B cell (primary cell): Measurements from ENCODE around the gene METTL4. TPM values are rescaled to one million over a fixed set of nuclear protein-coding genes. Genes with fewer than 3 reads are reported as not detected.

Experiments
- ATAC-seq: fragments of 200-7000 bp; cut with Tn5 transposase; one replicate; pipeline ENCODE4 v1.10.0; 2021; ENCODE audit warnings: low read depth, mild to moderate bottlenecking, moderate number of reproducible peaks, moderate library complexity
- CTCF ChIA-PET: fragments of 350-600 bp; sonication (Branson Sonifier 250); formaldehyde crosslinking; loops from one replicate; lab custom pipeline; 2021; ENCODE audit warnings: antibody characterized with exemption, inconsistent platforms; lab: Charles Lee
- POLR2A ChIA-PET: fragments of 350-600 bp; sonication (Branson Sonifier 250); formaldehyde crosslinking; loops from one replicate; lab custom pipeline; 2021; ENCODE audit warnings: antibody characterized with exemption; lab: Charles Lee
- DNase-seq: peaks from one replicate; pipeline ENCODE4 v3.0.0; 2013
- H2AFZ ChIP-seq: 2 replicates; pipeline ENCODE4 v1.6.1; 2012; ENCODE audit warnings: mild to moderate bottlenecking, low read depth, low read length; ENCODE audit not compliant: insufficient read depth, poor library complexity, severe bottlenecking
- H3K27ac ChIP-seq, 2 donors: 1 replicate in 1 of 2; 2 replicates in 1 of 2; pipeline ENCODE4 v1.5.1; 2012 to 2013; ENCODE audit warnings: low read length in 2 of 2, mild to moderate bottlenecking in 2 of 2, moderate library complexity in 1 of 2
- H3K27me3 ChIP-seq, 4 experiments: fragments of 200-600 bp in 1 of 4; sonication (generic) in 1 of 4; replicated peaks in 1 of 4; 1 replicate in 2 of 4; 2 replicates in 2 of 4; pipeline versions ENCODE4 v1.6.1 to v1.7.0; 2013 to 2016; ENCODE audit warnings: low read length in 3 of 4, mild to moderate bottlenecking in 2 of 4, mixed read lengths in 1 of 4, moderate library complexity in 1 of 4; ENCODE audit not compliant: insufficient read depth in 4 of 4, control insufficient read depth in 3 of 4; ENCODE audit errors: control extremely low read depth in 1 of 4
- H3K36me3 ChIP-seq, 2 experiments: replicated peaks in 1 of 2; 1 replicate in 1 of 2; 2 replicates in 1 of 2; pipeline versions ENCODE4 v1.6.1 to v1.7.1; 2013; ENCODE audit warnings: low read length in 1 of 2; ENCODE audit not compliant: insufficient read depth in 2 of 2, control insufficient read depth in 1 of 2; ENCODE audit errors: control extremely low read depth in 1 of 2, extremely low read depth in 1 of 2
- H3K4me1 ChIP-seq, 2 donors: fragments of 200-600 bp in 1 of 2; sonication (generic) in 1 of 2; 1 replicate in 1 of 2; 2 replicates in 1 of 2; pipeline versions ENCODE4 v1.5.1 to v1.6.1; 2013 to 2017; ENCODE audit warnings: low read length in 2 of 2; ENCODE audit not compliant: control insufficient read depth in 2 of 2, insufficient read depth in 2 of 2
- H3K4me2 ChIP-seq: replicated peaks from 2 replicates; pipeline ENCODE3; 2012; ENCODE audit warnings: mild to moderate bottlenecking, low read depth, low read length; ENCODE audit not compliant: poor library complexity, severe bottlenecking
- H3K4me3 ChIP-seq, 5 experiments: fragments of 200-600 bp in 1 of 5; sonication (generic) in 1 of 5; 1 replicate in 3 of 5; 2 replicates in 2 of 5; pipeline versions ENCODE4 v1.5.1 to v1.7.0; 2011 to 2016; ENCODE audit warnings: low read length in 4 of 5, mild to moderate bottlenecking in 4 of 5, low read depth in 2 of 5, control low read depth in 1 of 5, moderate library complexity in 1 of 5; ENCODE audit not compliant: insufficient read depth in 1 of 5; ENCODE audit errors: control extremely low read depth in 1 of 5, extremely low read depth in 1 of 5
- H3K79me2 ChIP-seq: fragments of 200-600 bp; sonication (generic); one replicate; pipeline ENCODE4 v1.6.0; 2016; ENCODE audit warnings: low read length; ENCODE audit not compliant: control insufficient read depth, insufficient read depth
- H3K9ac ChIP-seq: fragments of 200-600 bp; sonication (generic); 2 replicates; pipeline ENCODE4 v1.6.1; 2017; ENCODE audit warnings: mild to moderate bottlenecking, low read length, moderate library complexity
- H3K9me3 ChIP-seq, 3 donors: one replicate each; pipeline versions ENCODE4 v1.6.1 to v1.7.1; 2013; ENCODE audit warnings: low read length in 2 of 3; ENCODE audit not compliant: control insufficient read depth in 2 of 3, insufficient read depth in 1 of 3; ENCODE audit errors: control extremely low read depth in 1 of 3
- H4K20me1 ChIP-seq: 2 replicates; pipeline ENCODE4 v1.6.0; 2012; ENCODE audit warnings: mild to moderate bottlenecking, low read length; ENCODE audit not compliant: insufficient read depth, control insufficient read depth, poor library complexity, severe bottlenecking
- H3K27ac Mint-ChIP-seq: one replicate; pipeline ENCODE4 v1.8.0; 2021; ENCODE audit warnings: mixed read lengths
- H3K27me3 Mint-ChIP-seq: one replicate; pipeline ENCODE4 v1.8.0; 2021; ENCODE audit warnings: mixed read lengths
- H3K4me1 Mint-ChIP-seq: one replicate; pipeline ENCODE4 v1.8.0; 2021; ENCODE audit warnings: mixed read lengths
- H3K4me3 Mint-ChIP-seq: one replicate; pipeline ENCODE4 v1.8.0; 2021; ENCODE audit warnings: mixed read lengths
- H3K9me3 Mint-ChIP-seq: one replicate; pipeline ENCODE4 v1.8.0; 2022; ENCODE audit warnings: mixed read lengths; ENCODE audit not compliant: insufficient read depth
- CTCF ChIP-seq: fragments of 200-600 bp; IDR thresholded peaks from one replicate; pipeline ENCODE4 v1.8.0; 2022; ENCODE audit warnings: antibody characterized with exemption, mild to moderate bottlenecking
- EZH2 ChIP-seq: IDR thresholded peaks from 2 replicates; pipeline ENCODE4 v1.6.1; 2012; ENCODE audit warnings: borderline replicate concordance, low read depth, mild to moderate bottlenecking, moderate library complexity, low read length; ENCODE audit not compliant: insufficient read depth, poor library complexity, severe bottlenecking
- WGBS: methylation state at CpG from one replicate; pipeline ENCODE4 v1.1.5; 2013; ENCODE audit warnings: missing lambda C conversion rate; ENCODE audit not compliant: insufficient coverage; 5-methylcytosine and 5-hydroxymethylcytosine counted together
- intact Hi-C: fragments of 100-400 bp; cut with micrococcal nuclease; formaldehyde crosslinking; loops from one replicate; pipeline ENCODE4 v1.10.0; 2022
- polyA plus RNA-seq: library from polyadenylated mRNA; depleted of rRNA; stranded (reverse); fragments of >200 nt; gene quantifications from 2 replicates; pipeline ENCODE4 v1.2.3, GENCODE V29; 2012
- total RNA-seq, 2 donors: library from RNA; stranded (reverse); fragments of 120-200 nt in 1 of 2; gene quantifications; 1 replicate in 1 of 2; 2 replicates in 1 of 2; pipeline versions ENCODE4 v1.2.3 to v1.2.4, GENCODE V29; 2013 to 2022

The METTL4 gene
- total and polyA plus RNA-seq, 2 donors (not counting 1 experiment from before 2014, with no cell fraction given): 12.9 to 31.6 TPM

GRCh38 chr18:2568129-2568528 is 3.2 kb downstream of the METTL4 start:
- H3K27me3 ChIP-seq: no peaks in the 10 kb centered on the region
- TF ChIP-seq CTCF: no peak
- no peak for TF ChIP-seq EZH2
- CTCF ChIA-PET: interaction anchor here (1.0 kb wide), 1 partner anchor 21 kb away, joined by 5 read pairs; no protein-coding TSS in a partner anchor
- WGBS: 98% methylated on average over 5 of the region's 6 CpGs
- no peak overlapping the region for H3K27ac Mint-ChIP-seq
- no peak overlapping the region for H2AFZ ChIP-seq
- peaks cover 2 to 11% of the 10 kb centered on the region in 2 experiments for H3K36me3 ChIP-seq
- ATAC-seq: no peak
- H3K79me2 ChIP-seq: peaks cover 58% of the 10 kb centered on the region
- H3K4me3 Mint-ChIP-seq: no peak overlapping the region
- H3K4me1 ChIP-seq: peaks cover 22 to 23% of the 10 kb centered on the region in 2 donors
- H3K9ac ChIP-seq: no peak overlapping the region
- intact Hi-C loops: no loop called here
- no peak overlapping the region for H3K4me2 ChIP-seq
- no peaks in the 10 kb centered on the region for H3K9me3 Mint-ChIP-seq
- H3K9me3 ChIP-seq: no peaks in the 10 kb centered on the region
- H3K27ac ChIP-seq: no peak overlapping the region
- H3K4me1 Mint-ChIP-seq: peaks cover 44% of the 10 kb centered on the region
- H3K27me3 Mint-ChIP-seq: no peaks in the 10 kb centered on the region
- POLR2A ChIA-PET: no interaction called here
- H4K20me1 ChIP-seq: no peaks in the 10 kb centered on the region
- no peak overlapping the region for H3K4me3 ChIP-seq
- no peak for DNase-seq

- Mint-ChIP-seq H3K27me3 (no peaks in the 10 kb centered on the region), H3K9me3 (no peaks in the 10 kb centered on the region), H3K4me1 (peaks cover 16% of the 10 kb centered on the region), H3K4me3 (no peak overlapping the region), H3K27ac (no peak overlapping the region)
- TF ChIP-seq CTCF (no peak), EZH2 (no peak)
- DNase-seq (no peak), ATAC-seq (no peak)
- Histone ChIP-seq H3K4me2 (no peak overlapping the region), H3K27me3 (no peaks in the 10 kb centered on the region), H3K27ac (no peak overlapping the region), H2AFZ (no peak overlapping the region), H3K36me3 (peaks cover 2 to 15% of the 10 kb centered on the region in 2 experiments), H4K20me1 (no peaks in the 10 kb centered on the region), H3K9me3 (no peaks in the 10 kb centered on the region), H3K79me2 (peaks cover 30% of the 10 kb centered on the region), H3K4me1 (peaks cover under 1 to 5% of the 10 kb centered on the region in 2 donors), H3K9ac (no peak overlapping the region), H3K4me3 (no peak overlapping the region)
- intact Hi-C loops: no loop called here
- POLR2A ChIA-PET: no interaction called here
- WGBS: no CpG with 5 or more reads among the region's 1 CpG
- CTCF ChIA-PET: interaction anchor here (0.6 kb wide), 1 partner anchor 212 kb away, joined by 3 read pairs; no protein-coding TSS in a partner anchor
Observed at GRCh38 chr18:2564373-2564772, 6.9 kb downstream of the METTL4 start.
